B cell (primary cell): ENCODE measurements around the gene RNLS. TPM values are rescaled to one million over a fixed set of nuclear protein-coding genes. Genes with fewer than 3 reads are reported as not detected.

ENCODE experiments used
- ATAC-seq: fragments of 200-7000 bp; cut with Tn5 transposase; one replicate; pipeline ENCODE4 v1.10.0; 2021; ENCODE audit warnings: low read depth, mild to moderate bottlenecking, moderate number of reproducible peaks, moderate library complexity
- CTCF ChIA-PET: fragments of 350-600 bp; sonication (Branson Sonifier 250); formaldehyde crosslinking; loops from one replicate; lab custom pipeline; 2021; ENCODE audit warnings: antibody characterized with exemption, inconsistent platforms; lab: Charles Lee
- POLR2A ChIA-PET: fragments of 350-600 bp; sonication (Branson Sonifier 250); formaldehyde crosslinking; loops from one replicate; lab custom pipeline; 2021; ENCODE audit warnings: antibody characterized with exemption; lab: Charles Lee
- DNase-seq: peaks from one replicate; pipeline ENCODE4 v3.0.0; 2013
- H2AFZ ChIP-seq: 2 replicates; pipeline ENCODE4 v1.6.1; 2012; ENCODE audit warnings: mild to moderate bottlenecking, low read depth, low read length; ENCODE audit not compliant: insufficient read depth, poor library complexity, severe bottlenecking
- H3K27ac ChIP-seq, 2 donors: 1 replicate in 1 of 2; 2 replicates in 1 of 2; pipeline ENCODE4 v1.5.1; 2012 to 2013; ENCODE audit warnings: low read length in 2 of 2, mild to moderate bottlenecking in 2 of 2, moderate library complexity in 1 of 2
- H3K27me3 ChIP-seq, 4 experiments: fragments of 200-600 bp in 1 of 4; sonication (generic) in 1 of 4; replicated peaks in 1 of 4; 1 replicate in 2 of 4; 2 replicates in 2 of 4; pipeline versions ENCODE4 v1.6.1 to v1.7.0; 2013 to 2016; ENCODE audit warnings: low read length in 3 of 4, mild to moderate bottlenecking in 2 of 4, mixed read lengths in 1 of 4, moderate library complexity in 1 of 4; ENCODE audit not compliant: insufficient read depth in 4 of 4, control insufficient read depth in 3 of 4; ENCODE audit errors: control extremely low read depth in 1 of 4
- H3K36me3 ChIP-seq, 2 experiments: replicated peaks in 1 of 2; 1 replicate in 1 of 2; 2 replicates in 1 of 2; pipeline versions ENCODE4 v1.6.1 to v1.7.1; 2013; ENCODE audit warnings: low read length in 1 of 2; ENCODE audit not compliant: insufficient read depth in 2 of 2, control insufficient read depth in 1 of 2; ENCODE audit errors: control extremely low read depth in 1 of 2, extremely low read depth in 1 of 2
- H3K4me1 ChIP-seq, 2 donors: fragments of 200-600 bp in 1 of 2; sonication (generic) in 1 of 2; 1 replicate in 1 of 2; 2 replicates in 1 of 2; pipeline versions ENCODE4 v1.5.1 to v1.6.1; 2013 to 2017; ENCODE audit warnings: low read length in 2 of 2; ENCODE audit not compliant: control insufficient read depth in 2 of 2, insufficient read depth in 2 of 2
- H3K4me2 ChIP-seq: replicated peaks from 2 replicates; pipeline ENCODE3; 2012; ENCODE audit warnings: mild to moderate bottlenecking, low read depth, low read length; ENCODE audit not compliant: poor library complexity, severe bottlenecking
- H3K4me3 ChIP-seq, 5 experiments: fragments of 200-600 bp in 1 of 5; sonication (generic) in 1 of 5; 1 replicate in 3 of 5; 2 replicates in 2 of 5; pipeline versions ENCODE4 v1.5.1 to v1.7.0; 2011 to 2016; ENCODE audit warnings: low read length in 4 of 5, mild to moderate bottlenecking in 4 of 5, low read depth in 2 of 5, control low read depth in 1 of 5, moderate library complexity in 1 of 5; ENCODE audit not compliant: insufficient read depth in 1 of 5; ENCODE audit errors: control extremely low read depth in 1 of 5, extremely low read depth in 1 of 5
- H3K79me2 ChIP-seq: fragments of 200-600 bp; sonication (generic); one replicate; pipeline ENCODE4 v1.6.0; 2016; ENCODE audit warnings: low read length; ENCODE audit not compliant: control insufficient read depth, insufficient read depth
- H3K9ac ChIP-seq: fragments of 200-600 bp; sonication (generic); 2 replicates; pipeline ENCODE4 v1.6.1; 2017; ENCODE audit warnings: mild to moderate bottlenecking, low read length, moderate library complexity
- H3K9me3 ChIP-seq, 3 donors: one replicate each; pipeline versions ENCODE4 v1.6.1 to v1.7.1; 2013; ENCODE audit warnings: low read length in 2 of 3; ENCODE audit not compliant: control insufficient read depth in 2 of 3, insufficient read depth in 1 of 3; ENCODE audit errors: control extremely low read depth in 1 of 3
- H4K20me1 ChIP-seq: 2 replicates; pipeline ENCODE4 v1.6.0; 2012; ENCODE audit warnings: mild to moderate bottlenecking, low read length; ENCODE audit not compliant: insufficient read depth, control insufficient read depth, poor library complexity, severe bottlenecking
- H3K27ac Mint-ChIP-seq: one replicate; pipeline ENCODE4 v1.8.0; 2021; ENCODE audit warnings: mixed read lengths
- H3K27me3 Mint-ChIP-seq: one replicate; pipeline ENCODE4 v1.8.0; 2021; ENCODE audit warnings: mixed read lengths
- H3K4me1 Mint-ChIP-seq: one replicate; pipeline ENCODE4 v1.8.0; 2021; ENCODE audit warnings: mixed read lengths
- H3K4me3 Mint-ChIP-seq: one replicate; pipeline ENCODE4 v1.8.0; 2021; ENCODE audit warnings: mixed read lengths
- H3K9me3 Mint-ChIP-seq: one replicate; pipeline ENCODE4 v1.8.0; 2022; ENCODE audit warnings: mixed read lengths; ENCODE audit not compliant: insufficient read depth
- EZH2 ChIP-seq: IDR thresholded peaks from 2 replicates; pipeline ENCODE4 v1.6.1; 2012; ENCODE audit warnings: borderline replicate concordance, low read depth, mild to moderate bottlenecking, moderate library complexity, low read length; ENCODE audit not compliant: insufficient read depth, poor library complexity, severe bottlenecking
- WGBS: methylation state at CpG from one replicate; pipeline ENCODE4 v1.1.5; 2013; ENCODE audit warnings: missing lambda C conversion rate; ENCODE audit not compliant: insufficient coverage; 5-methylcytosine and 5-hydroxymethylcytosine counted together
- intact Hi-C: fragments of 100-400 bp; cut with micrococcal nuclease; formaldehyde crosslinking; loops from one replicate; pipeline ENCODE4 v1.10.0; 2022
- polyA plus RNA-seq: library from polyadenylated mRNA; depleted of rRNA; stranded (reverse); fragments of >200 nt; gene quantifications from 2 replicates; pipeline ENCODE4 v1.2.3, GENCODE V29; 2012
- total RNA-seq, 2 donors: library from RNA; stranded (reverse); fragments of 120-200 nt in 1 of 2; gene quantifications; 1 replicate in 1 of 2; 2 replicates in 1 of 2; pipeline versions ENCODE4 v1.2.3 to v1.2.4, GENCODE V29; 2013 to 2022
- TF ChIP-seq, protein P1 (sequence below): fragments of 200-600 bp; IDR thresholded peaks from one replicate; pipeline ENCODE4 v1.8.0; 2022; ENCODE audit warnings: antibody characterized with exemption, mild to moderate bottlenecking

RNLS gene
- total and polyA plus RNA-seq, 2 donors (not counting 1 experiment from before 2014, with no cell fraction given) = 3.5 to 7.5 TPM

DNA sequence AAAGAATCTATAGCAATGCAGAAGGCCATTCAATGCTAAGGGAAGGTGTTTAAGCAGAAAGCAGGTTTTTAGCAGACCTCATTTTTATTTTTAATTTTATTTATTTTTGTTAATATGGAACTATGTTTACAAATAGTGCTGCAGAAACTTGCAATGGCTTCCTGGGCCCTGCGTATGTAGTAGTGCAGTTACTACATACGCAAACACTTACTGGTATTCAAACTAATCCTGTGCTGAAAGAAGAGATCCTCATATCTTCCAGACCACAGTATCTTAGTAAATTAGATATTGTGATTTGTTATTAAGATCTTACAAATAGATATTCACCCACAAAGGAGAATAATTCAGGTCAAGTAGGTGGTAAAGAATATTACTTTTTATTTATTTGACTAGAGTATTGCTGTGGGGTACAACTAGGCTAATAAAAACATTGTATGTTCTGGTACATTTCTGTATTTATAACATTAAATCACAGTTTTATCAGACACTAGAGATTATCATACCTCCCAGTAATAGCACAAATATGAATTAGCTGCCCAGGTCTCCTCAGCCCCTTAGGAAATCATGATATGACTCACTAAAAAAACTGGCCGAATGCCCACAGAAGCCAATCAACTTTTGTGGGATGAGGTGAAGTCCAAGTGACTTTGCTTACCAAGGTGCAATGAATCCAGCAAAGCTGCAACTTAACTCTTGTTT lies 57.6 kb downstream of the RNLS start:
- ATAC-seq = no peak
- Mint-ChIP-seq H3K4me1 (no peaks in the 10 kb centered on the region), H3K27me3 (no peaks in the 10 kb centered on the region), H3K4me3 (no peak overlapping the region), H3K9me3 (no peaks in the 10 kb centered on the region), H3K27ac (no peak overlapping the region)
- no peak for DNase-seq
- ChIA-PET POLR2A (no interaction called here), CTCF (no interaction called here)
- H3K36me3 ChIP-seq = no peaks in the 10 kb centered on the region
- H2AFZ ChIP-seq = no peak overlapping the region
- TF ChIP-seq EZH2 = no peak
- TF ChIP-seq, protein P1, sequence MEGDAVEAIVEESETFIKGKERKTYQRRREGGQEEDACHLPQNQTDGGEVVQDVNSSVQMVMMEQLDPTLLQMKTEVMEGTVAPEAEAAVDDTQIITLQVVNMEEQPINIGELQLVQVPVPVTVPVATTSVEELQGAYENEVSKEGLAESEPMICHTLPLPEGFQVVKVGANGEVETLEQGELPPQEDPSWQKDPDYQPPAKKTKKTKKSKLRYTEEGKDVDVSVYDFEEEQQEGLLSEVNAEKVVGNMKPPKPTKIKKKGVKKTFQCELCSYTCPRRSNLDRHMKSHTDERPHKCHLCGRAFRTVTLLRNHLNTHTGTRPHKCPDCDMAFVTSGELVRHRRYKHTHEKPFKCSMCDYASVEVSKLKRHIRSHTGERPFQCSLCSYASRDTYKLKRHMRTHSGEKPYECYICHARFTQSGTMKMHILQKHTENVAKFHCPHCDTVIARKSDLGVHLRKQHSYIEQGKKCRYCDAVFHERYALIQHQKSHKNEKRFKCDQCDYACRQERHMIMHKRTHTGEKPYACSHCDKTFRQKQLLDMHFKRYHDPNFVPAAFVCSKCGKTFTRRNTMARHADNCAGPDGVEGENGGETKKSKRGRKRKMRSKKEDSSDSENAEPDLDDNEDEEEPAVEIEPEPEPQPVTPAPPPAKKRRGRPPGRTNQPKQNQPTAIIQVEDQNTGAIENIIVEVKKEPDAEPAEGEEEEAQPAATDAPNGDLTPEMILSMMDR = no peak
- no CpG with 5 or more reads among the region's 3 CpGs for WGBS
- H3K9ac ChIP-seq = no peak overlapping the region
- no peaks in the 10 kb centered on the region for H3K79me2 ChIP-seq
- H3K4me1 ChIP-seq = no peaks in the 10 kb centered on the region
- no peaks in the 10 kb centered on the region for H3K27me3 ChIP-seq
- intact Hi-C loops = no loop called here
- no peaks in the 10 kb centered on the region for H3K9me3 ChIP-seq
- H3K4me2 ChIP-seq = no peak overlapping the region
- no peaks in the 10 kb centered on the region for H4K20me1 ChIP-seq
- H3K27ac ChIP-seq = no peak overlapping the region
- no peak overlapping the region for H3K4me3 ChIP-seq

DNA sequence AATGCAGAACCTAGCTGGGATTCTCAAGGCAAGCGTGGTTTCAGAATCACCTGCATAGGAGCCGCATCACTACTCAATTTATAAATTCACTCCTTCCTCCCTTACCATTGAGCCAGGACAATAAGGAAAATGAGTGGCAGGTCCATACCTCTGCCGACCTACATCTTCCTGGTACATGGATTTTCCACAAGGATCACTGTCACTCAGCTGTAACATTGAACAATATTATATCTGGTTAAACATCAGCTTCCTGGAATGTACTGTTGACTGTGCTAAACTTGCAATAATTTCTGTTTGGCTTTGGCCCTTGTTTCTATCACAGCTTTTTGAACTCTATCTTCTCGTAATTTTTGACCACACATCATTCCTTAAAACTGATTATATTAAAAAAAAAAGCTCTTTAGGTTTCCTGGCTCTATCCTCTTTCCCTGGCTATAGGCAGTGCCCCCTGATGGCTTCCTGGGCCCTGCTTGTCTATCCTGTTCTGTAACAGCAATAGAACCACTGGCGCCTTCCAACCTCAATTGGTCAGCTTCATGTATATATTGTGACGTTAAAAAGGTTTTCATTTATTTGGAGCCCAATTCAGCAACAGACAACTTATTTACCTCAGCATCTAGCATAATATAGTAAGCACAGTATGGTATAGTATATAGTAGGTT lies 59.2 kb downstream of the RNLS start:
- Mint-ChIP-seq H3K9me3 (no peaks in the 10 kb centered on the region), H3K27ac (no peak overlapping the region), H3K27me3 (no peaks in the 10 kb centered on the region), H3K4me1 (no peaks in the 10 kb centered on the region), H3K4me3 (no peak overlapping the region)
- H3K9me3 ChIP-seq = no peaks in the 10 kb centered on the region
- intact Hi-C loops = no loop called here
- no peak overlapping the region for H3K4me2 ChIP-seq
- H3K79me2 ChIP-seq = no peaks in the 10 kb centered on the region
- no peak overlapping the region for H2AFZ ChIP-seq
- POLR2A ChIA-PET = no interaction called here
- no peak overlapping the region for H3K9ac ChIP-seq
- H3K27me3 ChIP-seq = no peaks in the 10 kb centered on the region
- ATAC-seq (no peak), DNase-seq (no peak)
- WGBS = 100% methylated on average over 2 of the region's 6 CpGs
- no peak overlapping the region for H3K27ac ChIP-seq
- H4K20me1 ChIP-seq = no peaks in the 10 kb centered on the region
- no peaks in the 10 kb centered on the region for H3K4me1 ChIP-seq
- CTCF ChIA-PET = interaction anchor here (0.7 kb wide), 1 partner anchor 134 kb away, joined by 3 read pairs; no protein-coding TSS in a partner anchor
- TF ChIP-seq, protein P1 = no peak
- TF ChIP-seq EZH2 = no peak
- H3K36me3 ChIP-seq = no peaks in the 10 kb centered on the region
- no peak overlapping the region for H3K4me3 ChIP-seq
